Left colon (tissue), 2 donors: ENCODE data around the gene STS. TPM values are rescaled to one million over a fixed set of nuclear protein-coding genes. Genes with fewer than 3 reads are reported as not detected.
A peak's percentile ranks its signal among the peaks of the same experiment; 100 is the strongest.
"Not testable (repeated sequence)": the region's sequence is repeated elsewhere in the genome, so short reads cannot be mapped to it uniquely, and the experiment has no call there.

Source experiments
- ATAC-seq: fragments of 200-7000 bp; cut with Tn5 transposase; one replicate; pipeline ENCODE4 v1.9.1; 2020; ENCODE audit warnings: mild to moderate bottlenecking, moderate library complexity
- DNase-seq, 2 donors: peaks; one replicate each; pipeline ENCODE4 v3.0.0-alpha.2; 2020
- intact Hi-C, 2 donors: fragments of 100-400 bp; cut with DNase I in 1 of 2; cut with micrococcal nuclease in 1 of 2; formaldehyde crosslinking; loops; one replicate each; pipeline versions ENCODE4 v1.11.2 to v1.14.0; 2022; cut with DNase I, micrococcal nuclease
- microRNA-seq, 2 donors: library from miRNA; unstranded; fragments of <30 nt; microRNA quantifications; one replicate each; pipeline versions ENCODE4 v1.1.0 to v1.2.0, GENCODE V29; 2020
- total RNA-seq, 2 donors: library from RNA; stranded (reverse); fragmentation: NEBNext Ultra II Directional; extraction: Animal tissue kit (Norgen Biotek cat#: 25700); gene quantifications; one replicate each; pipeline ENCODE4 v1.2.1, GENCODE V29; 2021
- donor health status: DM: no; HTN: no; CAD: no.
- donor health status: DM: yes; HTN: yes; CAD: no.

STS gene
- total RNA-seq, 2 donors from 2014 or later = 13.7 to 34.9 TPM

- DNase-seq (no peak), ATAC-seq (no peak)
- intact Hi-C loops = no loop called here
Observed at GRCh38 chrX:7164174-7164573, 16.7 kb downstream of the STS start.

DNA sequence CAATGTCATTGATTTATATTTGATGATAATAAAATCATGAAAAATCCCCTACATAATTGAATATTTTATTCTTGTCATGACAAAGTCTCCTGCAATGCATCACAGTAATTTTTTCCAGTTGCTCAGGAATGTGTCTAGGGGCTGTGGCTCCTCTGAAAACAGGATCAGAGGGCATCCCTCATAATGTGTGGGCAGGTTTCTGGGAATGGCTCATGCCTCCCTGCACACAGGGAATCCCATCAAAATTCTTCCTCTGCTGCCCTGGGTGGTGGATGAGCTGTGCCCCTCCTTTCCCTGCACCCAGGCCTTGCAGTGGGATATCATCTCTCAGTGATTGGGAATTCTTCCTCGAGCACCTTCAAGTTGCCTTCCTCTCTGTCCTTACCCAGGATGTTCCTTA lies 20.9 kb downstream of the STS start:
- ATAC-seq (no peak), DNase-seq (no peak)
- intact Hi-C loops = no loop called here

- ATAC-seq (no peak), DNase-seq (no peak)
- intact Hi-C loops = no loop called here
Observed at GRCh38 chrX:7169627-7170026, 22.1 kb downstream of the STS start.

- intact Hi-C loops = no loop called here
- peak; percentile 50 for ATAC-seq
- peak; percentile 27 to 40 for DNase-seq
Observed at GRCh38 chrX:7170898-7171297, 23.4 kb downstream of the STS start.

DNA sequence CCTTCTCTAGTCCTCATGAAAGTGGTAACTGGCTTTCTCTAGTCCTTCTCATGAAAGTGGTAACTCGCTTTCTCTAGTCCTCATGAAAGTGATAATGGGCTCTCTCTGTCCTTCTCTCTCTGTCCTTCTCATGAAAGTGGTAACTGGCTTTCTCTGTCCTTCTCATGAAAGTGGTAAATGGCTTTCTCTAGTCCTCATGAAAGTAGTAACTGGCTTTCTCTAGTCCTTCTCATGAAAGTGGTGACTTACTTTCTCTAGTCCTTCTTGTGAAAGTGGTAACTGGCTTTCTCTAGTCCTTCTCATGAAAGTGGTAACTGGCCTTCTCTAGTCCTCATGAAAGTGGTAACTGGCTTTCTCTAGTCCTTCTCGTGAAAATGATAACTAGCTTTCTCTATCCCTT lies 31.3 kb downstream of the STS start:
- intact Hi-C loops, ATAC-seq, DNase-seq: not testable (repeated sequence)

GRCh38 chrX:7179446-7179845 lies 31.9 kb downstream of the STS start:
- intact Hi-C loops = no loop called here
- DNase-seq (no peak), ATAC-seq (no peak)

GRCh38 chrX:7184816-7185215 lies 37.3 kb downstream of the STS start:
- DNase-seq = no peak
- intact Hi-C loops = no loop called here
- ATAC-seq = no peak

GRCh38 chrX:7188672-7189071 lies 41.2 kb downstream of the STS start:
- no peak for ATAC-seq
- intact Hi-C loops = no loop called here

DNA sequence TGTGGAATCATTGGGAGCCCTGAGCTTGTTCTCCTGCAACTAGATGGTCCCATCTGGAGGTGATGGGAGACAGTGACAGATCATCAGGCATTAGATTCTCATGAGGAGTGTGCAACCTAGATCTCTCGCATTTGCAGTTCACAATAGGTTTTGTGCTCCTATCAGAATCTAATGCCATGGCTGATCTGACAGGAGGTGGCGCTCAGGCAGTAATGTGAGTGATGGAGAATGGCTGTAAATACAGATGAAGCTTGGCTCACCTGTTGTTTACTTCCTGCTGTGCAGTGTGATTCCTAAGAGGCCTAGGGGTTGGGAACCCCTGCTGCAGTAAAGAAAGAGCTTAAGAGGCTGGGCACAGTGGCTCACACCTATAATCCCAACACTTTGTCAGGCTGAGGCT lies 42.6 kb downstream of the STS start:
- intact Hi-C loops = no loop called here
- DNase-seq = peak in 1 of 2 donors; percentile 9
- peak; percentile 44 for ATAC-seq

More at GRCh38 chrX:7188672-7189071, 41.2 kb downstream of the STS start:
- DNase-seq = no peak

- ATAC-seq (peak; percentile 59), DNase-seq (peak in 1 of 2 donors; percentile 4)
- intact Hi-C loops = no loop called here
Observed at GRCh38 chrX:7191681-7192110, 44.2 kb downstream of the STS start.

- DNase-seq (no peak), ATAC-seq (no peak)
- intact Hi-C loops = no loop called here
Observed at GRCh38 chrX:7192871-7193270, 45.4 kb downstream of the STS start.

GRCh38 chrX:7194606-7195005 lies 47.1 kb downstream of the STS start:
- intact Hi-C loops = no loop called here
- no peak for ATAC-seq
- DNase-seq = no peak

Small RNA genes lying within 50 kb of the gene (microRNA-seq; reads per million reads assigned to microRNA genes)
- 0 reads per million in 2 donors for gene MIR4767

Other genes with a start within 250 kb of the STS start
- 10 to 100 TPM; 47.3 to 48.8 TPM for gene PUDP, start 441 bp downstream of the STS start, total RNA-seq